Ovary (tissue), 3 donors: ENCODE results near the gene SLC6A9.

Experiments
- POLR2A ChIP-seq: fragments of 450-650 bp; IDR thresholded peaks from one replicate; pipeline ENCODE4 v1.6.1; 2017; ENCODE audit warnings: antibody characterized with exemption, mild to moderate bottlenecking, moderate library complexity
- TF ChIP-seq, protein P1 (sequence below), 3 donors: fragments of 450-650 bp in 2 of 3; fragments of 200-600 bp in 1 of 3; IDR thresholded peaks; one replicate each; pipeline versions ENCODE4 v1.5.1 to v1.8.0; 2016 to 2022; ENCODE audit warnings: antibody characterized with exemption in 3 of 3, mild to moderate bottlenecking in 1 of 3
- donor health status: DM: no; HTN: no; CAD: no.

DNA sequence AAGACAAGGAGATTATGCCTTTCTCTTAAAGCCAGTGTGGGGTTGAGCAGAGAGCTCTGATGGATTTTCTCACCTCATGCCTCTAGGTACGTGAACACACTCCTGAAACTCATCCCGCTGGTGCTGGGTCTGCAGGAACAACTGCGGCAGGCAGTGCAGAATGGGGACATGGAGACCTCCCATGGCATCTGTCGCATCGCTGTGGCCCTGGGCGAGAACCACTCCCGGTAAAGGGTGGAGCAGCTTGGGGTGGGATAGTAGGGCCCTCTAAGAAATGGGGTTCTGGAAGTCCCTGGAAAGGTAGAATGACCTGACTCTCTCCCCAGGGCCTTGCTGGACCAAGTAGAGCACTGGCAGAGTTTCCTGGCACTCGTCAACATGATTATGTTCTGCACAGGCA, 75.0 kb downstream of the SLC6A9 start:
- TF ChIP-seq, protein P1, sequence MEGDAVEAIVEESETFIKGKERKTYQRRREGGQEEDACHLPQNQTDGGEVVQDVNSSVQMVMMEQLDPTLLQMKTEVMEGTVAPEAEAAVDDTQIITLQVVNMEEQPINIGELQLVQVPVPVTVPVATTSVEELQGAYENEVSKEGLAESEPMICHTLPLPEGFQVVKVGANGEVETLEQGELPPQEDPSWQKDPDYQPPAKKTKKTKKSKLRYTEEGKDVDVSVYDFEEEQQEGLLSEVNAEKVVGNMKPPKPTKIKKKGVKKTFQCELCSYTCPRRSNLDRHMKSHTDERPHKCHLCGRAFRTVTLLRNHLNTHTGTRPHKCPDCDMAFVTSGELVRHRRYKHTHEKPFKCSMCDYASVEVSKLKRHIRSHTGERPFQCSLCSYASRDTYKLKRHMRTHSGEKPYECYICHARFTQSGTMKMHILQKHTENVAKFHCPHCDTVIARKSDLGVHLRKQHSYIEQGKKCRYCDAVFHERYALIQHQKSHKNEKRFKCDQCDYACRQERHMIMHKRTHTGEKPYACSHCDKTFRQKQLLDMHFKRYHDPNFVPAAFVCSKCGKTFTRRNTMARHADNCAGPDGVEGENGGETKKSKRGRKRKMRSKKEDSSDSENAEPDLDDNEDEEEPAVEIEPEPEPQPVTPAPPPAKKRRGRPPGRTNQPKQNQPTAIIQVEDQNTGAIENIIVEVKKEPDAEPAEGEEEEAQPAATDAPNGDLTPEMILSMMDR (IDR thresholded peaks at IDR 0.05): no peak
- no peak for TF ChIP-seq POLR2A
